NB4 (cell line): Measurements from ENCODE around the gene PRDM4.

Experiments used
- DNase-seq: peaks from one replicate; pipeline ENCODE4 v3.0.0; 2010; ENCODE audit warnings: low read depth
- H3K4me3 ChIP-seq: one replicate; pipeline ENCODE4 v1.5.1; 2011; ENCODE audit warnings: mild to moderate bottlenecking, low read depth, low read length, moderate library complexity
- CTCF ChIP-seq: IDR thresholded peaks from one replicate; pipeline ENCODE4 v1.5.1; 2012; ENCODE audit warnings: low read depth, low read length
- MYC ChIP-seq: IDR thresholded peaks from 2 replicates; pipeline ENCODE4 v1.6.1; 2011; ENCODE audit warnings: low read depth, low read length
- POLR2A ChIP-seq: IDR thresholded peaks from 2 replicates; pipeline ENCODE4 v1.6.1; 2011; ENCODE audit warnings: mild to moderate bottlenecking; ENCODE audit not compliant: insufficient read length; ENCODE audit errors: extremely low read depth
- TF ChIP-seq, protein P1 (sequence below): IDR thresholded peaks from 2 replicates; pipeline ENCODE4 v1.6.1; 2011; ENCODE audit warnings: low read depth, low read length

The PRDM4 gene

GRCh38 chr12:107776171-107776570 lies 15.2 kb upstream of the PRDM4 start:
- DNase-seq: no peak
- TF ChIP-seq POLR2A (no peak), MYC (no peak), CTCF (no peak)
- TF ChIP-seq, protein P1, sequence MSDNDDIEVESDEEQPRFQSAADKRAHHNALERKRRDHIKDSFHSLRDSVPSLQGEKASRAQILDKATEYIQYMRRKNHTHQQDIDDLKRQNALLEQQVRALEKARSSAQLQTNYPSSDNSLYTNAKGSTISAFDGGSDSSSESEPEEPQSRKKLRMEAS: no peak
- H3K4me3 ChIP-seq: no peak overlapping the region

GRCh38 chr12:107775093-107775721 lies 14.3 kb upstream of the PRDM4 start:
- no peak for DNase-seq
- no peak overlapping the region for H3K4me3 ChIP-seq
- TF ChIP-seq CTCF (no peak), POLR2A (no peak), MYC (no peak)
- TF ChIP-seq, protein P1: no peak

DNA sequence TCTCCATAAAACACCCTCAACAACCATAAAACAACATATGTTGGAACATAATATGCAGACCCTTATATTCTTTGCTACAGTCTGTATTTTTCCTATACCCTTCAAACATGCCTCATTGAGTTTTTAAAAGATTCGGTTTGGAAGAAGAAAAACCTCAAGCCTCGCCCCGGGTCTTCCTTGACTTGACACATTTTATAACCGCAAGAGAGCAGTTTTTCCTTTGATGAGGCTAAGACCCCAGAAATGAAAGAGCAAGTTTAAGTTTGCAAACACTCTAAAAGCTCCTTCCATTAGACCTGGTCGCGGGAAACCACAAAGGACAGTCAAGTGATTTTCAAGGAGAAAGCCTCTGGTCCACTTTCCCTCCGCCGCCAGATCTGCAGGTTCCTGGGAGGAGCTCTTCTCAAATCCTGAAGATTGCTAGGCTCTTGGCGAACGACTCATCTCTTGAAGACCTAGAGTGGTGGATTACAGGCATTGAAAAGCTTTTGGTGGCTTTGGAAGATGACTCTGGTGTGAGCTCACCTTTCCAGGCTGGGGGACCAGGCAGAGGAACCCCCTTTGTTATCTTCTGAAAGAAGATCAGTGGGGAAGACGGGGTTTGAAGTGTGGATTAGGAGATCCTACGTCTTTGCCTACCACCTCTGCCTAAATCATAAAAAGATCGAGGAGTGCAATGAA lies 13.6 kb upstream of the PRDM4 start, which contains the start of gene ASCL4:
ASCL4 (plus strand) TSS at position 356 of the 681 bp plus-strand sequence. CDS start 515 bp downstream, outside the sequence.
- TF ChIP-seq, protein P1: no peak
- TF ChIP-seq CTCF (no peak), POLR2A (no peak), MYC (no peak)
- no peak for DNase-seq
- no peak within 1 kb of the TSS for H3K4me3 ChIP-seq

DNA sequence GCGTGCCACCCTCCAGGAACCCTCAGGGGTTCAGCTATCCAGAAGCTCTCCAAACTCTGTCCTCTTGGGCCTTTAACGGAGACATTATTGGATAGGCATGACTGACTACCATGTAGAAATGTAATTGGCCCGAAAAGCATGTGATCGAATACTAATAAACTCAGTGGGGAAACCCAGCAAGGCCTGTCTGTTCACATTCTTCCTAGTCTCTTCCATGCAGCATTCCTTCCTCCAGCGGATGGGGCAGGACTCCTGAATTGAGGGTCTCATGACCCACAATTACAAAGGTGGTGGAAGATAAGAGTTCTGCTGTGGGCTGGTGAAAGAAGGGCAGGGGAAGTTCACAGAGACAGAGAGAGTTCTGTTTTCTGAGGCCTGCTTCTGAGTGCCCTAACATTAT lies 6.5 kb upstream of the PRDM4 start:
- DNase-seq: no peak
- TF ChIP-seq, protein P1: no peak
- no peak for TF ChIP-seq POLR2A
- TF ChIP-seq CTCF: no peak
- H3K4me3 ChIP-seq: no peak overlapping the region

- no peak for DNase-seq
- TF ChIP-seq, protein P1: no peak
- no peak for TF ChIP-seq CTCF
- TF ChIP-seq POLR2A: no peak
- TF ChIP-seq MYC: no peak
- H3K4me3 ChIP-seq: no peak overlapping the region
Observed at GRCh38 chr12:107765316-107765715, 4.4 kb upstream of the PRDM4 start.

- TF ChIP-seq, protein P1: no peak
- TF ChIP-seq POLR2A (no peak), CTCF (no peak), MYC (no peak)
- no peak overlapping the region for H3K4me3 ChIP-seq
- DNase-seq: no peak
Observed at GRCh38 chr12:107764626-107765025, 3.7 kb upstream of the PRDM4 start.
